ENCODE results near the gene AQP12A.
A peak's percentile ranks its signal among the peaks of the same experiment; 100 is the strongest.
"Not testable (repeated sequence)": the region's sequence is repeated elsewhere in the genome, so short reads cannot be mapped to it uniquely, and the experiment has no call there.

The AQP12A gene

DNA sequence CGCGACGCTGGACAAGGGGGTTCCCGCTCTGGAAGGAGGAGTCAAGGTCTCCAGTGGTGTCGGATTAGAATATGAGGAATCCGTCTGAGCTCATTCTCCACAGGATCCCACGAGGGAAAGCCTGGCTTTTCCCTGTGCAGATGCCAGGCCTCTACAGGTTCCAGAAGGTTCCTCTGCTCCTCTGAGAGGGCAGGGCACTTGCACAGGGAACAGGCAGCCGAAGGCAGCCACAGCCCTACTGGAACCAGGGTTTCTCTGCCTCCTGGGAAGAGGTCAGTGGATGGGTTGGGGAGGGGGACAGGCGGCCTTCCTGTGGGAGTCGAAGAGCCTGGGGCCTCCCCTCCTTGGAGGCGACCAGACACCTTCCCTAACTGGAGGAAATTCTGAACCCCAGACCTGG lies 1.7 kb upstream of the AQP12A start:
- no peak for DNase-seq

DNA sequence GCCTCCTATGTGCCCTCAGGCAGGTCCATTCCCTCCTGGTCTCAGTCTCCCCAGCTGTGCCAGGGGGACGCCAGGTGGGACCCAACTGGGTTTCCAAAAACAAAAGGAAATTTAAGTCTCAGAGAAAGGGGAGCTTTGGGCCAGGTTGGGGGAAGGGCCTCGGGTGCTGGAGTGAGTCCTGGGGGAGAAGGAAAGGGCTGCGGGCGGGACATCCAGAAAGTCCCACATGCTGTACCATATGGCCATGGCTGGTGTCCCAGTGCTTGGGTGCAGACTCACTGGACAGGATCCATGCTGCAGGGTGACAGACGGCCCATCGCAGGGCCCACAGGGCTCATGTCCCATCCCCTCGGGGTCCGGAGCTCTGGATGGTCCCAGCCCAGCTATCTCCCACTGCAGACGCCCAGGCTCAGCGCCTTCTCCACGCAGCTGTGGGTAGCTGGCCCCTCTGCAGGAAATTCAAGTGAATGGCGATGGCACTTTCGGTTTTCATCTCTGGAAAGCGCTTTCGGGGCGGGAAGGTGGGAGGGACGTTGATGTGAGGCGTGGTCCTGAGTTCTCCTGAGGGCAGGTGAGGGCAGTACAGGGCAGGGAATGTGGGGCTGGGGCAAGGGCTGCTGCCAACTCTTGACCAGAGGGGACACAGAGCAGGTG lies 1.1 kb upstream of the AQP12A start:
- not testable (repeated sequence) for DNase-seq

GRCh38 chr2:240691075-240691427 lies 615 bp upstream of the AQP12A start:
- DNase-seq: not testable (repeated sequence)

GRCh38 chr2:240692583-240693561 lies 1.2 kb downstream of the AQP12A start:
- not testable (repeated sequence) for DNase-seq

GRCh38 chr2:240694304-240694703 lies 2.6 kb downstream of the AQP12A start:
- not testable (repeated sequence) for DNase-seq

GRCh38 chr2:240695593-240695992 lies 3.9 kb downstream of the AQP12A start:
- DNase-seq: not testable (repeated sequence)

DNA sequence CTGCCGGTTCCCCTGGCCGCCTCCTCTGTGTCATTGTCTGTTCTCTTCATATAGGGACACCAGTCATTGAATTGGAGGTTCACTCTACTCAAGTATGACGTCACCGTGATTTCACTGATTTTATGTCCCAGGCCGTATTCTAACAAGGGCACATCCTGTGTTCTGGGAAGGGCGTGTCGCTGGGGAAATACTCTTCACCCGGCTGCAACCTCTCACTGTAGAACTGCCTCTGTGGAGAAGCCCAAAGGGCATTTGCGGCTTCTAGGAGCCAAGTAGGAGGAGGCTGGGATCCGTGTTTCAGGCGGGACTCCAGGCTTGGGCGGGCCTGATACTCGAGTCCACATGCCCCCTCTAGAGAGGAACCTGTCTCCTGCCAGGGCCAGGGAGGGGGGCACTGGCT lies 4.8 kb downstream of the AQP12A start:
- DNase-seq: not testable (repeated sequence)

DNA sequence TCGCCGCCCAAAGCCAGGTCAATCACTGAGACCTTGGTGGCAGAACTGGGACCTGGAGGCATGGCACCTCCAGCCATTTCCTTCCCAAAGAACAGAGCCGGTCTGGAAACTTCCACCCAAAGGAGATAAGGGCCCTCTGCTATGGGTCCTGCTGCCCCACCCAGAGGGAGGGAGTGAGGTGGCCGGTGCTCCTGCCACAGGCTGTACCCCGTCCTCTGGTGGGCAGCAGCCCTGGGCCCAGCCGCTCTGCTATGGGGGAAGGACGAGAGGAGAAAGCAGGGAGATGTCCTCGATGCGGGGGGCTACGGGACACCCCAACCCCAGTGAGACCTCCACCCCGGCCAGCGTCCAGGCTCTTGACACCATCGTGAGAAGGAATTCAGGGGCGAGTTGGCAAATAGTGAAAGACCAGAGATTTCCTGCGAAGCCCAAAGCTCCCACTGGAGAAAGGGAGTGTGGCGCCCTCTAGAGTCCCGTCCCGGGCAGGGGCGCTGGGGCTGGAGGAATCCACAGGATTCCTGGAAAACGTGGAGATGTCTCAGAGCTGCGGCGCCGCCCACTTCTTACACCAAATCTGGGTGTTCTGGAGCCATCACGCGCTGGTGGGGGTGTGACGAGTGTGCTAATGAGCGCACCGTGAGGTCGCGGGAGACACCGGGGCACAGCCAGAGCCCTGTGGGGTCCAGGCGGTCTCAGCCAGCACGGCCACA lies 7.3 kb downstream of the AQP12A start:
- DNase-seq: not testable (repeated sequence)

- DNase-seq: not testable (repeated sequence)
Observed at GRCh38 chr2:240699835-240700234, 8.2 kb downstream of the AQP12A start.

DNA sequence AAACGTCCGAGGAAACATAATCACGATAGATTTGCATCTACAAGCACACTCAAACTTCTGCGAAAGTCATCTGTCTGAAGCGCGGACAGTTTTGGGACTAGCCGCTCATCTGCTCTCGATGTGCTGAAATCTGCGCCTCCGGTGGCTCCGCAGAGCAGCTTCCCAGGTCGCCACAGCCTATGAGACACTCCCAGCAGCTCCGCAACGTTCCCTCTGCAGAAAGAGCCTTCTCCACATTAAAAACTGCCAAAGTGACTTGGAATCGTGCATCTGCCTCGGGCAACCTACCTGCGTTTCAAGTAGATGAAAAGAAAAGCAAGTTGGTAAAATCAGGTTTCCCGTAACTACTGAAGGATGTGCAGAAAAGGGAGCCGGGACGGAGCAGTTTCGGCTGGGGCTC lies 8.9 kb downstream of the AQP12A start:
- DNase-seq: not testable (repeated sequence)

DNA sequence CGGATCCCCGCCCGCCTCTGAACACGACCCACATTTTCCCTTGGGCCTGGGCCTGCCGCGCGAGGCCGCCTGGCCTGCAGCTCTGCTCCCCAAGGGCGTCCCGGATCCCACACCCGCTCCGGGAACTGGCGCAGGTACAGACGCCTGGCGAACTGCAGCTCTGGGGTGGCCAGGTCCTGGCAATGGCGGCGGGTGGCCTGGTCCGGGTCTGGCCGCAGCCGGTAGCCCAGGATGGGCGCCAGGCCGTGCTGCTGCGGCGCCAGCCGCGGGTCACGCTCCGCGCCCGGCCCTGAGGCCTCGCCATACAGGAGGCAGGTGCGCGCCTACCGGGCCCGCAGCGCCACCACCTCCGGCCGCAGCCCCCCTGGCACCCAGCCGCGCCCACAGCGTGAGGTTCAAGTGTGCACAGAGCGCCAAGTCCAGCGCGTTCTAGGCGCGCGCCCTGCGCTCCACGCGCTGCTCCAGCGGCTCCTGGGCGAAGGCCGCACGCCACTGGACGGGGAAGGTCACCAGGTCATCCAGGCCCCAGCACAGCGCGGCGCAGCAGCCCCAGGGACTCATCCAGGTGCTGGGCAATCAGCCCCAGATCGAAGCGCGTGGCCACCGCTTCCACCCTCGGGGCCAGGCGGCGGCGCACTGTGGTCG lies 9.5 kb downstream of the AQP12A start:
- DNase-seq: no peak

- DNase-seq: no peak
Observed at GRCh38 chr2:240701736-240702639, 10.3 kb downstream of the AQP12A start.

DNA sequence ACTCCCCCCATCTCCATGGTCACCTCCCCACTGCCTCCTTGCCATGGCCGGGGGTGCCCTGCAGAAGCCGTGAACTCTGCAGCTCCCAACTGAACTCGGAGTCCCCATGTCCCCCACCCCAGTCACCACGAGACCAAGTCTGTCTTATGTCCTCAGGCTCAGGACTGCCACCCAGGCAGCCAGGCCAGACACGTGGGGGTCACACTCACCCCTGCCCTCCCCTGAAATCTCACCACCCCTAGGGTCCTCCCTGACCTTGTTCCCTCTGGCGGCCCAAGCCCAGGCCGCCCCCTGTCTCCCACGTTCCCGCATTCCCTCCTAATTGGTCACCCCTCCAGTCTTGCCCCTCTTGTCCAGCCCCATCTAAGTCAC lies 11.0 kb downstream of the AQP12A start:
- DNase-seq: no peak

DNA sequence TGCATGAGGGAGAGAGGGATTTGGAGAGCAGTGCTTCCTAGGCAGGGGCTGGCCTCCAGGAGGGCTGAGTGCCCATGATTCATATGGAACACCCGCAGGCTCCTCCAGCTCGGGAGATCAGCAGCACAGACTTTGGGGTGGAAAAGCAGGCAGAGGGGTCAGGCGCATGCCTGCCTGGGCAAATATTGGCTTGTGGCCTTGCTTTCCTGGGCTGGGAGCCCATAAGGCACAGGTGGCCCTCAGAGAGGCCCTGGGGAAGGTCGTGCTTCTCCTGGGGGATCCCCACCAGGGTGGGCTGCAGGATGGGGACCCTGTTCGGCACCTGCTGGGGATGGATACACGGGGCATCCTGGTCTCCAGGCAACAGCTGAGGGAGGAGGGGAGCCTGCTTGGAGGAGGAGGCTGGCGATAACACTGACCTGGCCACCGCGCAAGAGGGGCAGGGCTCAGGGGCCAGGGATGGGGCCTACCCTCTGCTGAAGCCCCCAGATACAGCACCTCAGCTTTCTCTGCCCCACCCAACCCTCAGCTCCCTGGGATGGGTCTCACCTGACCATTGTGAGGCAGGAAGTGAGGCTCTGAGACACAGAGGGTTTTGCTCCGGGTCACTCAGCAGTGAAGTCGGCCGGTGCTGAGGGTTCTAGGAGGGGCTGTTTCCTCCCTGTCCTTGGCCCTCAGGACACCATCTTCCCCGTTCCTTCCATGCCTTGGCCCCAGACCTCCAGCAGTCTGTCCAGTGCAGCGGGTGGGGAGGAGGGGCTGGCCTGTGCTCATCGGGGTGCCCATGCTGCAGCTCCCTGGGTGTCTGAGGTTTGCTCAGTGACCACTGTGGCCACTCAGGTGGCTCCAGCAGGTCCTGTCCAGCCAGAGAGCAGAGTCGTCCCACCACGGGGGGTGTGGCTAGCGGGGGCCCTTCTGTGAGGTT lies 12.0 kb downstream of the AQP12A start:
- DNase-seq: no peak

DNA sequence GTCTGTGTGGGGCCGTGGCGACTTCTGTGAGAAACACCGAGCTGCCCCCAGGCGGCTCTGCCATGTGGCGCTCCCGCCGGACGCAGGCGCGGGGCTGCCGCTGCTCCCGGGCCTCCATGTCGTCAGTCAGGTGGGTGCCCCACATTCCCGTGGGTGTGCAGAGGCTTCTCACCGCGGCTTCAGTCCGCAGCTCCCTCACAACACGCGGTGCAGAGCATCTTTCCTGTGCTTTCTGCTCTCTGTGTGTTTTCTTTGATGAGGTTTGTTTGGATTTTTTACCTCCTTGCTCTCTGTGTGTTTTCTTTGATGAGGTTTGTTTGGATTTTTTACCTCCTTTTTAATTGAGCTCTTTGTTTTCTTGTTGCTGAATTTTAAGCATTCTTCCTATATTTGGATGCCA lies 13.0 kb downstream of the AQP12A start:
- peak; percentile 50 for DNase-seq

GRCh38 chr2:240705204-240705791 lies 13.6 kb downstream of the AQP12A start:
- no peak for DNase-seq

DNA sequence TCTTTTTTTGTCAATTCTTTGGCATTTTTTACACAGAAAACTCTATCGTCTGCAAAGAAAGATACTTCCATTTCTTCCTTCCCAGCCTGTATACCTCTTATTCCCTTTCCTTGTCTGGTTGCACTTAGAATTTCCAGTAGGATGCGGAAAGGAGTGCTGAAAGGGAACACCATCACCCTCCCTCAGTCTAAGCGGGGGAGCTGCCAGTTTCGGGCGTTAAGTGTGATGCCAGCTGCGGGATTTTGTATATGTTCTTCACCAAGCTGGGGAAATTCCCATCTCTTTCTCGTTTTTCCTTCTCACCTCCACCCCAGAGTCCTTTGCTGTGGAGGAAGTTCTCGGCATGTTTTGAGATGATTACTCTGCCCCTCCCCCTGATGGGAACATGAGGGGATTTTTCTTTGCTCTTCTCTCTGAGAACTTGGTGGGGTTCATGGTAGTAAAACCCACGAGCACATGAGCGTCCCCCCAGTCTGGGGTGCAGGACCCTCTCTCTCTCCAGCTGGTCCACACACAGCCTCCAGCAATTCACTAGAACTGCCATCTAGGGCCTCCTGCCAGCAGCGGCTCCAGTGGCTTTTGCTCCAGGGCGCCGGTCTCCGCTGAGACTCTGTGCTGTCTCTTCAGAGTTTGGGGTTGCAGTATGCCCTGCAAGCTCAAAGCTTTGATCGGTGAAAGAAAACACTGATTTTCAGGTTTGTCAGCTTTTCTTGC lies 15.5 kb downstream of the AQP12A start:
- DNase-seq: no peak

DNA sequence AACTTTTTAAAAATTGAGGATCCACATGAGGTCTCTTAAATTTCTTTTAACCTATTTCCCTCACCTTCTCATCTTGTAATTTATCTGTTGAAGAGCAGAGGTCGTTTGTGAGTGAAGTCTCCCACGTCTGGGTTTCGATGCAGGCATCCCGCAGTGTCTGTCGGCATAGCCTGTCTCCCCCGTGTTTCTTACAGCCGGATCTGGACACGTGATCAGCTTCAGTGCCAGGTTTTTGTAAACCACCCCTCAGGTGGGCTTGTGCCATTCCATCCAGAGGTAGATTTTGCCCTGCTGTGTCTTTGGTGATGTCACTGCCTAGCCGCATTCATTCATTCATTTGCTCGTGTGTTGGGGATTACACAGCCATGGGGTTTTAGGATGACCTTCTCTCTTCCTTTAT lies 16.2 kb downstream of the AQP12A start:
- no peak for DNase-seq

DNA sequence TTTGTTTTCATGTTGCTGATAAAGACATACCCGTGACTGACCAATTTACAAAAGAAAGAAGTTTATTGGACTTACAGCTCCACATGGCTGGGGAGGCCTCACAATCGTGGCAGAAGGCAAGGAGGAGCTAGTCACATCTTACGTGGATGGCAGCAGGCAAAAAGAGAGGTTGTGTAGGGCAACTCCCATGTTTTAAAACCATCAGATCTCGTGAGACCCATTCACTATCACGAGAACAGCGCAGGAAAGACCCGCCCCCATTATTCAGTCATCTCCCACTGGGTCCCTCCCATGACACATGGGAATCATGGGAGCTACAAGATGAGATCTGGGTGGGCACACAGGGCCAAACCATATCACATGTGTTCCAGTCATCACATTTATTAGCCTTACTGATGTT lies 16.8 kb downstream of the AQP12A start:
- DNase-seq: no peak

DNA sequence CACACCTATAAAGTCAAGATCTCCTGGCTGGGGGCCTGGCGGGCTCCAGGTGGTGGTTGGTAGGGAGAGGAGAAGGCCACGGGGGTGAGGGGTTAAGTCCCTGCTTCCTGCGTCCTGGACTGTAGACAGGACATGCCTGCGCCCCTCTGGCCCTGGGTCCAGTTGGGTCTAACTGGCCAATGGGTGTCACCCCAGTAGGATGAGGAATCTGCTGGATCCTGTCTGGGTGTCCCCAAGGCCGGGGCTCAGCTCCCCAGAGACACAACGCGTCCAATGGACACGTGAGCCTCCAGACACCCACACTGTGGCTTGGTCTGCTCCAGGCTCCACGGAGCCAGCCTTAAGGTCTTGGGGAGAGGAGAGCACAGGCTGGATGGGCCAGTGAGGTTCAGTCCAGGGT lies 19.6 kb downstream of the AQP12A start:
- DNase-seq: no peak
